ENCODE results near the gene CAMK1. TPM values are rescaled to one million over a fixed set of nuclear protein-coding genes. Genes with fewer than 3 reads are reported as not detected.

Gene CAMK1
- polyA plus RNA-seq, 1 donor (not counting 4 experiments of a cell fraction or from before 2014, with no cell fraction given) = 2.3 TPM

DNA sequence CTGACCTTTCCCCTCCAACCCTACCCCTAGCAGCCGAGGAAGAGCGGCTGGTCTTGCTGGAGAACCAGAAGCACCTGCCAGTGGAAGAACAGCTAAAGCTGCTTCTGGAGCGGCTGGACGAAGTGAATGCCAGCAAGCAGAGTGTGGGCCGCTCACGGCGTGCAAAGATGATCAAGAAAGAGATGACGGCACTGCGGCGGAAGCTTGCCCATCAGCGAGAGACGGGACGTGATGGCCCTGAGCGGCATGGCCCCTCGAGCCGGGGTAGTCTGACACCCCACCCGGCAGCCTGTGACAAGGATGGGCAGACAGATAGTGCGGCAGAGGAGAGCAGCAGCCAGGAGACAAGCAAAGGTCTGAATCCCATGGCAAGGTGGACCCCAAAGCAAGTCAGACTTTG lies 26.2 kb downstream of the CAMK1 start:
- Histone ChIP-seq H3K9ac (ENCODE audit: control insufficient read depth, extremely low read depth, insufficient read depth, low read length) (no peak overlapping the region), H3K4me3 (ENCODE audit: control insufficient read depth in 2 of 3, extremely low read depth in 1 of 3, insufficient read depth in 2 of 3, low read depth in 1 of 3, low read length in 3 of 3) (no peak overlapping the region), H3K27ac (ENCODE audit: control insufficient read depth, insufficient read depth, low read length) (no peak overlapping the region), H3K4me1 (ENCODE audit: control insufficient read depth, extremely low read depth, insufficient read depth, low read length) (no peaks in the 10 kb centered on the region), H3K79me2 (ENCODE audit: control insufficient read depth, insufficient read depth, low read length) (peaks cover 8% of the 10 kb centered on the region), H3K36me3 (ENCODE audit: control insufficient read depth in 2 of 2, extremely low read depth in 1 of 2, insufficient read depth in 2 of 2, low read length in 2 of 2) (peaks cover 64 to 70% of the 10 kb centered on the region in 2 experiments), H3K9me1 (ENCODE audit: control insufficient read depth, extremely low read depth, insufficient read depth, low read length) (no peaks in the 10 kb centered on the region), H3K27me3 (ENCODE audit: control insufficient read depth, extremely low read depth, insufficient read depth, low read length) (no peaks in the 10 kb centered on the region), H3K9me3 (ENCODE audit: control insufficient read depth, low read depth, low read length) (no peaks in the 10 kb centered on the region), H3K4me2 (ENCODE audit: control insufficient read depth, extremely low read depth, insufficient read depth, low read depth, low read length) (no peak overlapping the region), H2AFZ (ENCODE audit: control insufficient read depth, low read length) (no peak overlapping the region), H4K20me1 (ENCODE audit: control insufficient read depth, extremely low read depth, insufficient read depth, low read length) (no peaks in the 10 kb centered on the region)
- dilution Hi-C loops (cut with MboI; ENCODE audit: extremely low pct_ligation_motif_present, low sequenced_read_pairs) = no loop called here
- DNase-seq (ENCODE audit: low read depth, low spot score) (no peak), FAIRE-seq (no peak)
- TF ChIP-seq, protein P1, sequence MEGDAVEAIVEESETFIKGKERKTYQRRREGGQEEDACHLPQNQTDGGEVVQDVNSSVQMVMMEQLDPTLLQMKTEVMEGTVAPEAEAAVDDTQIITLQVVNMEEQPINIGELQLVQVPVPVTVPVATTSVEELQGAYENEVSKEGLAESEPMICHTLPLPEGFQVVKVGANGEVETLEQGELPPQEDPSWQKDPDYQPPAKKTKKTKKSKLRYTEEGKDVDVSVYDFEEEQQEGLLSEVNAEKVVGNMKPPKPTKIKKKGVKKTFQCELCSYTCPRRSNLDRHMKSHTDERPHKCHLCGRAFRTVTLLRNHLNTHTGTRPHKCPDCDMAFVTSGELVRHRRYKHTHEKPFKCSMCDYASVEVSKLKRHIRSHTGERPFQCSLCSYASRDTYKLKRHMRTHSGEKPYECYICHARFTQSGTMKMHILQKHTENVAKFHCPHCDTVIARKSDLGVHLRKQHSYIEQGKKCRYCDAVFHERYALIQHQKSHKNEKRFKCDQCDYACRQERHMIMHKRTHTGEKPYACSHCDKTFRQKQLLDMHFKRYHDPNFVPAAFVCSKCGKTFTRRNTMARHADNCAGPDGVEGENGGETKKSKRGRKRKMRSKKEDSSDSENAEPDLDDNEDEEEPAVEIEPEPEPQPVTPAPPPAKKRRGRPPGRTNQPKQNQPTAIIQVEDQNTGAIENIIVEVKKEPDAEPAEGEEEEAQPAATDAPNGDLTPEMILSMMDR (optimal IDR thresholded peaks at IDR 0.05 in 1 of 3, IDR thresholded peaks at IDR 0.05 in 1 of 3, conservative IDR thresholded peaks at IDR 0.05 in 1 of 3; ENCODE audit: extremely low read depth in 1 of 3, insufficient read depth in 2 of 3, low read length in 3 of 3) = no peak
- TF ChIP-seq EZH2 (IDR thresholded peaks at IDR 0.05; ENCODE audit: low read length) = no peak

DNA sequence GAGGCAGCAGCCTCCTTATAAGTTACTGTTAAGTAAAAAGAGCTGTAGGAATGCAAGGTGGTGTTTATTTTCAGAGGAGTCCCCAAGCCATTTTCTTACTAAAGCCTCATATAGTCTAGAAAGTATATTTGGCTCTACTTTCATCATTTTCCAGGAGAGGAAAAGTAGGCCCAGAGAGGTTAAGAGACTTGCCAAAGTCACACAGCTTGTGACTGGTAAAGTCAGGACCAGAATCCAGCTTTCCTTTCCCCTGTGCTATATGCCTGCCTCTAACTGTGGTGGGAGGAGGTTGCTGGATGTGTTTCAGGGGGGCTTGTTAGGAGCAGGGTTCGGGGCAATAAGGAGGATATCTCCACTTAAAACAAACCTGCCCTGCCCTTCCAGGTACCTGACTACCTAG lies 27.2 kb downstream of the CAMK1 start:
- Histone ChIP-seq H3K9me1 (ENCODE audit: control insufficient read depth, extremely low read depth, insufficient read depth, low read length) (no peaks in the 10 kb centered on the region), H3K4me2 (ENCODE audit: control insufficient read depth, extremely low read depth, insufficient read depth, low read depth, low read length) (no peak overlapping the region), H3K4me1 (ENCODE audit: control insufficient read depth, extremely low read depth, insufficient read depth, low read length) (no peaks in the 10 kb centered on the region), H3K9ac (ENCODE audit: control insufficient read depth, extremely low read depth, insufficient read depth, low read length) (no peak overlapping the region), H3K27ac (ENCODE audit: control insufficient read depth, insufficient read depth, low read length) (no peak overlapping the region), H3K27me3 (ENCODE audit: control insufficient read depth, extremely low read depth, insufficient read depth, low read length) (no peaks in the 10 kb centered on the region), H3K4me3 (ENCODE audit: control insufficient read depth in 2 of 3, extremely low read depth in 1 of 3, insufficient read depth in 2 of 3, low read depth in 1 of 3, low read length in 3 of 3) (no peak overlapping the region), H3K9me3 (ENCODE audit: control insufficient read depth, low read depth, low read length) (no peaks in the 10 kb centered on the region), H4K20me1 (ENCODE audit: control insufficient read depth, extremely low read depth, insufficient read depth, low read length) (peaks cover 1% of the 10 kb centered on the region), H2AFZ (ENCODE audit: control insufficient read depth, low read length) (no peak overlapping the region), H3K79me2 (ENCODE audit: control insufficient read depth, insufficient read depth, low read length) (peaks cover 8% of the 10 kb centered on the region), H3K36me3 (ENCODE audit: control insufficient read depth in 2 of 2, extremely low read depth in 1 of 2, insufficient read depth in 2 of 2, low read length in 2 of 2) (peaks cover 65 to 74% of the 10 kb centered on the region in 2 experiments)
- DNase-seq (ENCODE audit: low read depth, low spot score) (no peak), FAIRE-seq (no peak)
- TF ChIP-seq EZH2 (IDR thresholded peaks at IDR 0.05; ENCODE audit: low read length) = no peak
- TF ChIP-seq, protein P1 (optimal IDR thresholded peaks at IDR 0.05 in 1 of 3, IDR thresholded peaks at IDR 0.05 in 1 of 3, conservative IDR thresholded peaks at IDR 0.05 in 1 of 3; ENCODE audit: extremely low read depth in 1 of 3, insufficient read depth in 2 of 3, low read length in 3 of 3) = no peak
- dilution Hi-C loops (cut with MboI; ENCODE audit: extremely low pct_ligation_motif_present, low sequenced_read_pairs) = no loop called here
